K562 (cell line): ENCODE results near the gene SART1. TPM values are rescaled to one million over a fixed set of nuclear protein-coding genes. Genes with fewer than 3 reads are reported as not detected.

ENCODE experiments used
- ATAC-seq: fragments of 200-7000 bp; cut with Tn5 transposase; 3 replicates; pipeline ENCODE4 v1.9.1; 2020; ENCODE audit warnings: moderate library complexity
- BruUV-seq: library from RNA; stranded (reverse); fragments of 400-500 nt; replicated peaks from 2 replicates; lab custom pipeline; 2021; lab: Mats Ljungman, UMichigan
- CTCF ChIA-PET: fragments of 300-600 bp; formaldehyde crosslinking; extraction: SDS; loops from one replicate; lab custom pipeline; 2021; ENCODE audit warnings: low intra/inter-chr PET ratio; lab: Yijun Ruan, JAX
- POLR2A ChIA-PET: fragments of 300-600, 350-650 bp; sonication (Branson Sonifier 250); formaldehyde crosslinking; extraction: SDS; loops from one replicate; lab custom pipeline; 2021; ENCODE audit warnings: antibody characterized with exemption, inconsistent platforms; lab: Yijun Ruan, JAX
- DNase-seq, 4 experiments: peaks; one replicate each; pipeline versions ENCODE4 v3.0.0 to v3.0.0-alpha.2; 2011 to 2018; ENCODE audit warnings: low spot score in 3 of 4, mixed read lengths in 3 of 4; ENCODE audit errors: extremely low read depth in 1 of 4
- FAIRE-seq: peaks from 2 replicates; lab custom pipeline; 2011; peaks lifted over from hg19 to GRCh38; lab: Jason Lieb, UNC
- H2AFZ ChIP-seq: 2 replicates; pipeline ENCODE4 v1.6.0; 2011; ENCODE audit warnings: low read depth, low read length, control low read depth, inconsistent platforms
- H3K27ac ChIP-seq: fragments of 200-600 bp; 3 replicates; pipeline ENCODE4 v1.8.0; 2011; ENCODE audit warnings: low read depth, mild to moderate bottlenecking, control low read depth, inconsistent platforms, low read length, moderate library complexity, mixed read lengths; ENCODE audit errors: extremely low read depth
- H3K27me3 ChIP-seq, 2 experiments: fragments of 300-600 bp in 1 of 2; 2 replicates in 1 of 2; 3 replicates in 1 of 2; pipeline versions ENCODE4 v1.6.0 to v1.8.0; 2011; ENCODE audit warnings: inconsistent platforms in 2 of 2, low read length in 2 of 2, mild to moderate bottlenecking in 1 of 2, mixed read lengths in 1 of 2, moderate library complexity in 1 of 2; ENCODE audit not compliant: control insufficient read depth in 2 of 2, insufficient read depth in 2 of 2
- H3K36me3 ChIP-seq: fragments of 300-600 bp; 3 replicates; pipeline ENCODE4 v1.8.0; 2011; ENCODE audit warnings: mild to moderate bottlenecking, low read length, inconsistent platforms; ENCODE audit not compliant: control insufficient read depth, insufficient read depth
- H3K4me1 ChIP-seq, 2 experiments: fragments of 200-600 bp in 1 of 2; replicated peaks in 1 of 2; 2 replicates in 1 of 2; 3 replicates in 1 of 2; pipeline versions ENCODE4 v1.5.1 to v1.8.0; 2011; ENCODE audit warnings: inconsistent platforms in 2 of 2, low read length in 2 of 2, mild to moderate bottlenecking in 1 of 2, mixed read lengths in 1 of 2, moderate library complexity in 1 of 2; ENCODE audit not compliant: control insufficient read depth in 2 of 2, insufficient read depth in 2 of 2
- H3K4me2 ChIP-seq: 2 replicates; pipeline ENCODE4 v1.6.1; 2011; ENCODE audit warnings: low read length, control low read depth, inconsistent platforms, mixed read lengths; ENCODE audit not compliant: insufficient read depth
- H3K4me3 ChIP-seq: fragments of 200-600 bp; sonication (generic), shearing (Covaris generic); 2 replicates; pipeline ENCODE4 v1.5.1; 2016; ENCODE audit warnings: control low read depth, inconsistent platforms
- H3K79me2 ChIP-seq: fragments of 200-600 bp; 3 replicates; pipeline ENCODE4 v1.8.0; 2011; ENCODE audit warnings: low read length, inconsistent platforms; ENCODE audit not compliant: control insufficient read depth, insufficient read depth
- H3K9ac ChIP-seq, 2 experiments: 2 replicates each; pipeline versions ENCODE4 v1.6.0 to v1.6.1; 2011; ENCODE audit warnings: low read depth in 2 of 2, low read length in 2 of 2, control low read depth in 1 of 2, inconsistent platforms in 1 of 2, mild to moderate bottlenecking in 1 of 2, mixed read lengths in 1 of 2; ENCODE audit not compliant: insufficient read depth in 1 of 2
- H3K9me1 ChIP-seq: one replicate; pipeline ENCODE4 v1.6.0; 2011; ENCODE audit warnings: inconsistent platforms, mild to moderate bottlenecking, low read length, moderate library complexity; ENCODE audit not compliant: control insufficient read depth, insufficient read depth
- H3K9me3 ChIP-seq: replicated peaks from 2 replicates; pipeline ENCODE4 v1.5.1; 2011; ENCODE audit warnings: low read depth, low read length, inconsistent platforms; ENCODE audit not compliant: control insufficient read depth, insufficient read depth
- H4K20me1 ChIP-seq: replicated peaks from 2 replicates; pipeline ENCODE4 v1.6.1; 2011; ENCODE audit warnings: low read length, inconsistent platforms, mixed read lengths; ENCODE audit not compliant: control insufficient read depth, insufficient read depth
- CEBPG ChIP-seq, 3 experiments: fragments of 200-800 bp in 1 of 3; sonication (Bioruptor generic) in 1 of 3; sonication (generic) in 1 of 3; formaldehyde crosslinking in 1 of 3; IDR thresholded peaks in 2 of 3; conservative IDR thresholded peaks in 1 of 3; 2 replicates each; pipeline versions ENCODE4 v1.6.1 to v1.8.0; 2016 to 2022; ENCODE audit warnings: missing compliant biosample characterization in 2 of 3, missing genetic modification characterization in 2 of 3, mild to moderate bottlenecking in 1 of 3, missing genetic modification reagents in 1 of 3
- EHMT2 ChIP-seq: fragments of 450-650 bp; IDR thresholded peaks from 2 replicates; pipeline ENCODE4 v1.6.1; 2018; ENCODE audit warnings: antibody characterized with exemption
- PCBP1 ChIP-seq: fragments of 200-400 bp; formaldehyde crosslinking; IDR thresholded peaks from 2 replicates; pipeline ENCODE4 v1.6.1; 2018; ENCODE audit warnings: mild to moderate bottlenecking, low read depth, low read length; ENCODE audit not compliant: poor library complexity, severe bottlenecking
- RBFOX2 ChIP-seq: fragments of 200-400 bp; formaldehyde crosslinking; IDR thresholded peaks from 2 replicates; pipeline ENCODE4 v1.6.1; 2017; ENCODE audit warnings: low read depth, mild to moderate bottlenecking, low read length, moderate library complexity
- RBM14 ChIP-seq: fragments of 200-400 bp; formaldehyde crosslinking; IDR thresholded peaks from 2 replicates; pipeline ENCODE4 v1.6.1; 2018; ENCODE audit warnings: low read depth, mild to moderate bottlenecking, low read length, moderate library complexity, borderline replicate concordance; ENCODE audit not compliant: insufficient read depth
- ZNF165 ChIP-seq: fragments of 250-450 bp; sonication (Bioruptor Pico); IDR thresholded peaks from 2 replicates; pipeline ENCODE4 v1.4.0; 2020; ENCODE audit warnings: borderline replicate concordance
- WGBS: fragments of 100-300 bp; shearing (Covaris generic); methylation state at CpG from one replicate; pipeline ENCODE4 v1.1.6; 2016; ENCODE audit warnings: low coverage, mixed read lengths; ENCODE audit not compliant: insufficient coverage; ENCODE audit errors: missing lambda C conversion rate; 5-methylcytosine and 5-hydroxymethylcytosine counted together
- in situ Hi-C: fragments of 300-500 bp; cut with MboI; formaldehyde crosslinking; loops from 4 replicates; pipeline ENCODE4 v1.15.0; 2018; ENCODE audit warnings: inconsistent platforms, mixed read lengths
- intact Hi-C: fragments of 100-400 bp; cut with micrococcal nuclease; formaldehyde crosslinking; loops from 2 replicates; pipeline ENCODE4 v1.14.2; 2022
- polyA plus RNA-seq, 8 experiments: library from polyadenylated mRNA; depleted of rRNA in 4 of 8; stranded (reverse) in 5 of 8; unstranded in 3 of 8; fragments of >200 nt; fragmentation: Nextera tagmentation in 2 of 8; fragmentation: Illumina TruSeq in 1 of 8; extraction: Ambion mirVana in 2 of 8; extraction: Trizol in 1 of 8; gene quantifications; 2 replicates each; pipeline versions ENCODE4 v1.2.1 to v1.2.3, GENCODE V29; 2011 to 2014; ENCODE audit warnings: inconsistent platforms in 1 of 8, missing spikeins in 1 of 8
- total RNA-seq, 7 experiments: library from RNA; depleted of rRNA in 6 of 7; stranded (reverse); fragments of >200 nt in 6 of 7; fragmentation: Illumina TruSeq in 2 of 7; extraction: Trizol in 2 of 7; gene quantifications; 2 replicates each; pipeline versions ENCODE4 v1.2.1 to v1.2.3, GENCODE V29; 2011 to 2021; ENCODE audit warnings: low replicate concordance in 1 of 7
- TF ChIP-seq, protein P1 (sequence below), 3 experiments: IDR thresholded peaks in 2 of 3; conservative IDR thresholded peaks in 1 of 3; 2 replicates each; pipeline ENCODE4 v1.5.1; 2011 to 2012; ENCODE audit warnings: low read length in 3 of 3, mild to moderate bottlenecking in 3 of 3, control low read depth in 2 of 3, improper control_type of control experiment in 1 of 3, inconsistent platforms in 1 of 3, low read depth in 1 of 3, mixed read lengths in 1 of 3, moderate library complexity in 1 of 3; ENCODE audit not compliant: insufficient read depth in 2 of 3

Gene SART1
- total and polyA plus RNA-seq, 9 of the 15 experiments (the other 6 are each of a cell fraction or from before 2014, with no cell fraction given): 4.8 to 84.1 (median 31.7) TPM

DNA sequence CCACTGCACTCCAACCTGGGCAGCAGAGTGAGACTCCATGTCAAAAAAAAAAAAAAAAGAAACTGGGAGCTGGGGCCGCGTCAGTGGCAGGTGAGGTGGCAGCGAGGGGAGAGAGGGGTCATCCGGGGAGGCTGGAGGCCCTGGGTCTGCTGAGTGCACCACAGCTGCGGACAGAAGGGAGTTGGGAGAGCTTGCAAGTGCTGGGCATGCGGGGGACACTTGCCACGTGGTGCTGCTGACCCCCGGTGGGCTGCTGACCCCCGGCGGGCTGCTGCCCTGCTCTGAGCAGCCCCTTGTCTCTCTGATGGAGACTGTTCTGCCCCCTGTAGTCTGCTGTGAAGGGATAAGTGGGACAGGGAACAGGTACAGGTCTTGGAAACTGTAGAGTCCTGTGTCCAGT is 39.7 kb upstream of the SART1 start:
- no peak for DNase-seq
- ATAC-seq: no peak
- Histone ChIP-seq H3K4me1 (peaks cover 11 to 43% of the 10 kb centered on the region in 2 experiments), H3K27ac (no peak overlapping the region), H3K9me3 (no peaks in the 10 kb centered on the region), H2AFZ (no peak overlapping the region), H3K9me1 (no peaks in the 10 kb centered on the region), H3K9ac (peak overlapping the region in 1 of 2 experiments; percentile 20; a peak in 1 of 4 replicates), H3K4me2 (no peak overlapping the region), H3K4me3 (no peak overlapping the region), H3K79me2 (peaks cover 29% of the 10 kb centered on the region), H4K20me1 (no peaks in the 10 kb centered on the region), H3K36me3 (peaks cover 29% of the 10 kb centered on the region; the same call in 1 of the 3 replicates), H3K27me3 (no peaks in the 10 kb centered on the region)
- in situ Hi-C loops (no loop called here), intact Hi-C loops (no loop called here)
- TF ChIP-seq EHMT2: no peak
- TF ChIP-seq RBFOX2: peak; percentile 38; the same call in 1 of the 2 replicates
- WGBS: 92% methylated on average over 7 of the region's 10 CpGs
- no peak for FAIRE-seq
- CTCF ChIA-PET: no interaction called here
- BruUV-seq: no TSS peak
- POLR2A ChIA-PET: interaction anchor here (0.6 to 1.9 kb wide), 3 partner anchors 10 to 31 kb away, joined by 3 to 13 read pairs (median 4); partner anchors contain the start of genes CCDC85B and FOSL1

DNA sequence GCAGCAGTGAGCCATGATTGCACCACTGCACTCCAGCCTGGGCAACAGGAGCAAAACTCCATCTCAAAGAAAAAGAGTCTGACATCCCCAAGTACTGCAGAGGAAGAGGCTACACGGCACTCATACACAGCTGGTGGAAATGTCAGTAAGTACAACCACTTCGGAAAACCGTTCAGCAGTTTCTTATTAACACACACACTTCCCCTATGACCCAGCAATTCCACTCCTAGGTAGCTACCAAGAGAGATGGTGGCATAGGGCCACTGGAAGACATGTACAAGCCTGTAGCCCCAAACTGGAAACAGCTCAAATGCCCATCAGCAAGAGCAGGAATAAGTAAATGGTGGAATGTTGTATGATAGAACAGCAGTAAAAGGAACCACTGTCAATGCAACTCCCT is 39.0 kb upstream of the SART1 start:
- no peak for ATAC-seq
- no TSS peak for BruUV-seq
- CTCF ChIA-PET: no interaction called here

More for the DNA sequence above, 39.0 kb upstream of the SART1 start:
- Histone ChIP-seq H3K36me3 (peaks cover 22% of the 10 kb centered on the region; the same call in 1 of the 3 replicates), H3K4me3 (no peak overlapping the region), H3K4me2 (no peak overlapping the region), H3K27me3 (no peaks in the 10 kb centered on the region), H2AFZ (no peak overlapping the region), H3K4me1 (peaks cover 13 to 41% of the 10 kb centered on the region in 2 experiments), H4K20me1 (no peaks in the 10 kb centered on the region), H3K9me1 (no peaks in the 10 kb centered on the region), H3K9me3 (no peaks in the 10 kb centered on the region), H3K27ac (no peak overlapping the region), H3K9ac (0 out of 4 replicates have a peak overlapping the region, but pooled peaks of 1 of the 2 experiments have one; percentile 20), H3K79me2 (peaks cover 23% of the 10 kb centered on the region)
- in situ Hi-C loops (no loop called here), intact Hi-C loops (no loop called here)
- POLR2A ChIA-PET: interaction anchor here (0.8 to 1.9 kb wide), 7 partner anchors 8 to 29 kb away, joined by 3 to 13 read pairs (median 4); partner anchors contain the start of gene FOSL1
- TF ChIP-seq CEBPG (CRISPR knock-in tag; IDR thresholded peaks at IDR 0.05) (no peak), CEBPG (tag; conservative IDR thresholded peaks at IDR 0.05 in 1 of 2, IDR thresholded peaks at IDR 0.05 in 1 of 2) (no peak), PCBP1 (no peak), ZNF165 (CRISPR knock-in tag) (no peak), EHMT2 (no peak), RBM14 (no peak)
- TF ChIP-seq, protein P1, sequence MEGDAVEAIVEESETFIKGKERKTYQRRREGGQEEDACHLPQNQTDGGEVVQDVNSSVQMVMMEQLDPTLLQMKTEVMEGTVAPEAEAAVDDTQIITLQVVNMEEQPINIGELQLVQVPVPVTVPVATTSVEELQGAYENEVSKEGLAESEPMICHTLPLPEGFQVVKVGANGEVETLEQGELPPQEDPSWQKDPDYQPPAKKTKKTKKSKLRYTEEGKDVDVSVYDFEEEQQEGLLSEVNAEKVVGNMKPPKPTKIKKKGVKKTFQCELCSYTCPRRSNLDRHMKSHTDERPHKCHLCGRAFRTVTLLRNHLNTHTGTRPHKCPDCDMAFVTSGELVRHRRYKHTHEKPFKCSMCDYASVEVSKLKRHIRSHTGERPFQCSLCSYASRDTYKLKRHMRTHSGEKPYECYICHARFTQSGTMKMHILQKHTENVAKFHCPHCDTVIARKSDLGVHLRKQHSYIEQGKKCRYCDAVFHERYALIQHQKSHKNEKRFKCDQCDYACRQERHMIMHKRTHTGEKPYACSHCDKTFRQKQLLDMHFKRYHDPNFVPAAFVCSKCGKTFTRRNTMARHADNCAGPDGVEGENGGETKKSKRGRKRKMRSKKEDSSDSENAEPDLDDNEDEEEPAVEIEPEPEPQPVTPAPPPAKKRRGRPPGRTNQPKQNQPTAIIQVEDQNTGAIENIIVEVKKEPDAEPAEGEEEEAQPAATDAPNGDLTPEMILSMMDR (IDR thresholded peaks at IDR 0.05 in 2 of 3, conservative IDR thresholded peaks at IDR 0.05 in 1 of 3; ENCODE audit: insufficient read depth in 2 of 3, low read depth in 1 of 3, low read length in 3 of 3): no peak
- no peak for DNase-seq
- 61% methylated on average over 3 of the region's 3 CpGs for WGBS
- peak; percentile 48 for FAIRE-seq
